HG02571 (cell line): ENCODE data around the gene RP9.

Experiments used
- ATAC-seq: cut with Tn5 transposase; IDR thresholded peaks from one replicate; pipeline ENCODE4 v1.9.1; 2021; ENCODE audit warnings: mild to moderate bottlenecking, moderate library complexity; ENCODE audit not compliant: unreplicated experiment

RP9 gene

GRCh38 chr7:33066771-33067170, 42.4 kb downstream of the RP9 start:
- no peak for ATAC-seq

- ATAC-seq: no peak
These were observed 43.2 kb downstream of the RP9 start for GRCh38 chr7:33065981-33066380.

GRCh38 chr7:33062782-33063443, 46.3 kb downstream of the RP9 start:
- ATAC-seq: peak; percentile 97

GRCh38 chr7:33062023-33062781, 47.0 kb downstream of the RP9 start, which contains the start of gene NT5C3A:
TSS of gene NT5C3A (minus strand) at chr7:33062776. CDS start at chr7:33062705, 71 bp downstream.
- ATAC-seq: peak; percentile 37

GRCh38 chr7:33061282-33061937, 47.8 kb downstream of the RP9 start:
- ATAC-seq: no peak

GRCh38 chr7:33059635-33060034, 49.6 kb downstream of the RP9 start:
- ATAC-seq: no peak

- no peak for ATAC-seq
These were observed 54.0 kb downstream of the RP9 start for GRCh38 chr7:33055158-33055557.

- ATAC-seq: no peak
These were observed 54.8 kb downstream of the RP9 start for GRCh38 chr7:33054261-33054964.

- ATAC-seq: no peak
These were observed 55.5 kb downstream of the RP9 start for GRCh38 chr7:33053721-33054120.

GRCh38 chr7:33050535-33051318, 58.5 kb downstream of the RP9 start:
- ATAC-seq: peak; percentile 47

GRCh38 chr7:33048704-33049103, 60.5 kb downstream of the RP9 start:
- ATAC-seq: no peak

- ATAC-seq: no peak
These were observed 60.9 kb downstream of the RP9 start for GRCh38 chr7:33048257-33048656.

GRCh38 chr7:33044986-33045385, 64.2 kb downstream of the RP9 start:
- no peak for ATAC-seq
